Nephron (organoid): Measurements from ENCODE around the gene ZNF22.

Source experiments
- H3K27ac Mint-ChIP-seq, 3 experiments: 2 replicates each; pipeline ENCODE4 v1.8.0; 2020; ENCODE audit warnings: mixed read lengths in 3 of 3, mild to moderate bottlenecking in 2 of 3, moderate library complexity in 1 of 3
- H3K27me3 Mint-ChIP-seq: 2 replicates; pipeline ENCODE4 v1.8.0; 2021; ENCODE audit warnings: low read depth, mild to moderate bottlenecking, moderate library complexity, mixed read lengths
- H3K36me3 Mint-ChIP-seq: 2 replicates; pipeline ENCODE4 v1.8.0; 2020; ENCODE audit warnings: low read depth, mixed read lengths
- H3K4me1 Mint-ChIP-seq: 2 replicates; pipeline ENCODE4 v1.8.0; 2020; ENCODE audit warnings: mixed read lengths
- H3K4me3 Mint-ChIP-seq, 3 experiments: 2 replicates each; pipeline ENCODE4 v1.8.0; 2020; ENCODE audit warnings: mild to moderate bottlenecking in 3 of 3, mixed read lengths in 3 of 3, moderate library complexity in 2 of 3
- H3K9me3 Mint-ChIP-seq: 2 replicates; pipeline ENCODE4 v1.8.0; 2020; ENCODE audit warnings: mixed read lengths
- CTCF ChIP-seq, 3 experiments: fragments of 200-600 bp; sonication (generic); IDR thresholded peaks; one replicate each; pipeline ENCODE4 v1.5.0; 2021; ENCODE audit warnings: antibody characterized with exemption in 3 of 3; ENCODE audit not compliant: unreplicated experiment in 3 of 3

Gene ZNF22

GRCh38 chr10:44974082-44974627 lies 26.6 kb upstream of the ZNF22 start:
- Mint-ChIP-seq H3K27me3 (no peaks in the 10 kb centered on the region), H3K4me3 (peak overlapping the region in 2 of 3 experiments; percentile 10 to 60)

GRCh38 chr10:44974628-44975430 lies 25.9 kb upstream of the ZNF22 start:
- Mint-ChIP-seq H3K4me3 (peak overlapping the region; percentile 56 to 69 (median 60)), H3K27ac (peak overlapping the region; percentile 77 to 89 (median 83)), H3K36me3 (peaks cover 22% of the 10 kb centered on the region), H3K9me3 (no peaks in the 10 kb centered on the region), H3K4me1 (peaks cover 57% of the 10 kb centered on the region), H3K27me3 (no peaks in the 10 kb centered on the region)
- peak; percentile 95 to 98 (median 96) for TF ChIP-seq CTCF (IDR thresholded peaks at IDR 0.05; ENCODE audit: unreplicated experiment in 3 of 3)

More at GRCh38 chr10:44974082-44974627, 26.6 kb upstream of the ZNF22 start:
- no peak for TF ChIP-seq CTCF (IDR thresholded peaks at IDR 0.05; ENCODE audit: unreplicated experiment in 3 of 3)
- H3K9me3 Mint-ChIP-seq: no peaks in the 10 kb centered on the region
- peaks cover 28% of the 10 kb centered on the region for H3K36me3 Mint-ChIP-seq
- H3K4me1 Mint-ChIP-seq: peaks cover 56% of the 10 kb centered on the region
- H3K27ac Mint-ChIP-seq: peak overlapping the region; percentile 71 to 77 (median 73)

GRCh38 chr10:44975431-44976331 lies 25.0 kb upstream of the ZNF22 start:
- peak overlapping the region; percentile 63 to 79 (median 69) for H3K4me3 Mint-ChIP-seq
- H3K27me3 Mint-ChIP-seq: no peaks in the 10 kb centered on the region
- peaks cover 63% of the 10 kb centered on the region for H3K4me1 Mint-ChIP-seq
- no peak for TF ChIP-seq CTCF (IDR thresholded peaks at IDR 0.05; ENCODE audit: unreplicated experiment in 3 of 3)
- peak overlapping the region; percentile 83 to 94 (median 89) for H3K27ac Mint-ChIP-seq
- no peaks in the 10 kb centered on the region for H3K9me3 Mint-ChIP-seq
- peaks cover 16% of the 10 kb centered on the region for H3K36me3 Mint-ChIP-seq

GRCh38 chr10:44976352-44977198 lies 24.1 kb upstream of the ZNF22 start:
- Mint-ChIP-seq H3K4me1 (peaks cover 67% of the 10 kb centered on the region), H3K4me3 (peak overlapping the region; percentile 63 to 79 (median 69)), H3K27ac (peak overlapping the region; percentile 83 to 94 (median 89)), H3K9me3 (no peaks in the 10 kb centered on the region), H3K36me3 (peaks cover 10% of the 10 kb centered on the region), H3K27me3 (no peaks in the 10 kb centered on the region)
- no peak for TF ChIP-seq CTCF (IDR thresholded peaks at IDR 0.05; ENCODE audit: unreplicated experiment in 3 of 3)
